ENCODE data around the gene GSG1L.

Gene GSG1L

GRCh38 chr16:28090646-28091377, 27.3 kb upstream of the GSG1L start:
- DNase-seq, result no peak

GRCh38 chr16:28089992-28090365, 26.5 kb upstream of the GSG1L start:
- no peak for DNase-seq

- DNase-seq, result no peak
Observed at GRCh38 chr16:28089205-28089991, 25.9 kb upstream of the GSG1L start.

GRCh38 chr16:28087675-28088300, 24.3 kb upstream of the GSG1L start:
- DNase-seq, result no peak

- no peak for DNase-seq
Observed at GRCh38 chr16:28087140-28087660, 23.7 kb upstream of the GSG1L start.

DNA sequence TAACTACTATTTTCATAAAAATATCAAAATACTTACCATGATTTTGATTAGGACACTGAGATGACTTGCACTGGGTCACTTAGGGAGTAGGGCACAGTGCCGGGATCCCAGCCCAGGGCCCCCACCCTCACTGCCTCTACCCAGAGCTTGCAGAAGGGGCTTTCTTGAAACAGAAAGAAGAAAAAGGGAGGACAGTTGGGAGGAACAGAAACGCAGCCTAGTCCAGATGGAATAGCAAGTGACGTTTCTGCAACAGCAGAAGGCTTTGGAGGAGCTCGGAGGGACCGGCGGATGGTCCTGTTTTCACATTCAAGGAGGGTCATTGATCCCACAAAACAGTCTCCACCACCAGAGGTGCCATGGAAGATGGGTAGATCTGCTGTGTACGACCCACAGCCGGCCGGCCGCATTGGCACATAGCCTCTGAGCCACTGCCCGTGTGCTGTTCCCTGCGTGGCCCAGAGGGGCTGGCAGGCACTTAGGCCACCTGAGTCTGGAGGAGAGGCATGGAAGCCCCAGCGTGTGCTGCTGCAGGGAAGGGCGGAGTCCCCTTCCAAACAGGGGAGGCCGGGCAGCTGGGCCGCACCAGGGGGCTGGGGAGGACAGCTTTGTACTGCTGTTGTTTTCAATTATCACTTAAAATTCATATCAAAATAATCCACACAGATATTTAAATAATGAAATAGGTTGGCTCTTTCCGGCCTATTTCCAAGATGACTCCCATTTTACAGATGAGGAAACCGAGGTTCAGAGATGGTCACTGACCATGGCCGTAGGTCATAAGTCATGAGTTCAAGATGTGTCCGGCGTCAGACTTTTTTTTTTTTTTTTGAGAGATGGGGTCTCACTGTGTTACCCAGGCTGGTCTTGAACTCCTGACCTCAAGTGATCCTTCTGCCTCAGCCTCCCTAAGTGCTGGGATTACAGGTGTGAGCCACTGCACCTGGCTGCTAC, 22.9 kb upstream of the GSG1L start:
- no peak for DNase-seq

- DNase-seq, result no peak
Observed at GRCh38 chr16:28085389-28086171, 22.1 kb upstream of the GSG1L start.

DNA sequence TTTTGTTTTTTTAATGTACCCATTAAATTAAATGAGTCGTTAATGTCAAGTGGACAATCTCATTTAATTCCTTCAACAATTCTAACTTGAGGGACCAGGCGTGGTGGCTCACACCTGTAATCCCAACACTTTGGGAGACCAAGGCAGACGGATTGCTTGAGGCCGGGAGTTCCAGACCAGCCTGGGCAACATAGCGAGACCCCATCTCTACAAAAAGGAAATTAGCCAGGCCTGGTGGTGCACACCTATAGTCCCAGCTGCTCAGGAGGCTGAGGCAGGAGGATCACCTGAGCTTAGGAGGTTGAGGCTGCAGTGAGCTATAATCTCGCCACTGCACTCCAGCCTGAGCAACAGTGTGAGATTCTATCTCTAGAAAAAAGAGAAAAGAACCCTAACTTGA, 20.7 kb upstream of the GSG1L start:
- DNase-seq, result no peak

DNA sequence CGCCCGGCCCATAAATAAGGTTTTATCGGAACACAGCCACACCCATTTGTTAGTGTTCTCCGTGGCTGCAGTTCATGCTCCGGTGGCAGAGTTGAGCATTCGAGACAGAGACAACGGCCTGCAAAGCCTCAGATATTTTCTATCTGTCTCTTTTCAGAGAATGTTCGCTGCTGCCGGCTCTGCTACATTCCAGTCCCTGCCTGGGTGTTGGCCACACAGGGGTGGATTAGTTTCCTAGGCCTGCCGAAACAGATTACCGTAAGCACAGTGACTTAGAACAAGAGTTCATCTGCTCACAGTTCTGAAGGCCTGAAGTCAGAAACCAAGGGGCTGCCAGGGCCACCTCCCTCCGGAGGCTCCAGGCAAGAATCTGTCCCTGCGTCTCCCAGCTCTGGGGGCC, 19.1 kb upstream of the GSG1L start:
- DNase-seq, result no peak

- no peak for DNase-seq
Observed at GRCh38 chr16:28081391-28081968, 18.0 kb upstream of the GSG1L start.

DNA sequence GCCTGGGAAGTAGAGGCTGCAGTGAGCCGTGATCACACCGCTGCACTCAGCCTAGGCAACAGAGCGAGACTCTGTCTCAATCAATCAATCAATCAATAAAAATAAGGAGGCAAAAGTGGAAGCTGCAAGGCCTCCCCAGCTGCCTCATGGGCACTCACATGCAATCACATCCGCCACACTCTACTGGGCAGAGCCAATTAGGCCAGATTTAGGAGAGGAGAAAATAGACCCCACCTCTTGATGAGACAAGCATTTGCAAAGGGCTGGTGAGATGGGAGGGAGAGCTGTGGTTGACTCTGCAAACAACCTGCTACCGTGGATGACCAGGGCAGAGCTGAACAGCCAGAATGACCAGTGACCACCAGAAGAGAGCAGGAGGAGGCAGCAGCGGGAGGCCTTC, 14.7 kb upstream of the GSG1L start:
- no peak for DNase-seq

DNA sequence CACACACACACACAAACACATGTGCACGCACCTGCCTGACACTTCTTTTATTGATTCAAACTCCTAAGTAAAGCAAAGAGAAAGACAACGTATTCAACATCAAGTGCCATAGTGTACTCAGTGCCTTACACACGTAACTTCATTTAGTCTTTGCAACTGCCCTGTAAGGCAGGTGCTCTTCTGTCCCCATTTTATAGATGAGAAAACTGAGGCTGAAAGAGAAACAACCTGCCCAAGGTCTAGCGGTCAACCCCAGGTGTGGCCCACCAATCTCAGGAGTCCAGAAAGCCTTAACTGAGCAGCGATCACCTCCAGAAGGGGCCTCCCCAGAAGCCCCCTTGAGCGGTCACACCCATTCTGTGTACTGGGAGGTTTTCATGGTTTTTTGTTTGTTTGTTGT, 10.3 kb upstream of the GSG1L start:
- no peak for DNase-seq

- no peak for DNase-seq
Observed at GRCh38 chr16:28072087-28072486, 8.6 kb upstream of the GSG1L start.

DNA sequence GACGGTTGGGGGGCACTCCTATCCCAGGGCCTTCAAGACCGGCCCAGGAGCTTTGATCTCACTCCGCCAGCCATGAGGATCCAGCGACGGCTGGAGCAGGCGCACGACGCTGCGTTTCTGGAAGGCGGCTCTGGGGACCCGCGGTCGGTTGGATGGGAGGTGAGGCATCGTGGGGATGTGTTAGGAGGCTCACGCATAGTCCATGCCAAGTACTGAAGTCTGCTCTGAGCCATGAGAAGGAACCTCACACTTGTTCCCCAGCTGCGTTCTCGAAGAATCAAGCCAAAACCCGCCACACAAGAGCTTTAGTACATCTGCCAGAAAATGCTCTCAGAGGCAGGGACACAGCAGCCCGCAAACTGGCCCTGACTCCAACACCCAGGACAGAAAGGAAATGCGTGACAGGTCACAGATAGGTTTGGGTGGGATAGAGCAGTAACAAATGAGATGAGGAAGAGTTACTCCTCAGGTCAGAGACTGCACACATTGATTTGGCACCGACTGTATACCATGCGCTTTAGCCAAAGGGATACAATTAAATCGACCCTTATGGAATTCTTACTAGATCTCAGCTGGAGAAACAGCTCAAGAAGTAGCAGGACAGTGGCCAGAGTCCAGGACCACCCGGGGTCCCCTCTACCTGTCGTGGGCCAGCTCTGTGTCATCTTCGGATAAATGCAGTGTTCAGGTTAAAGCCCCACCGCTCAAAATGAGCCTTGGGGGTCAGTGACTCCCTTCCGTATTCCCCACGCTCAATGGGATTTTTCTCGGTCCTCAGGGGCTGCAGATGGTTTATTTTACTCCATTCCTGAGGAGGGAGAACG, 6.7 kb upstream of the GSG1L start:
- no peak for DNase-seq

DNA sequence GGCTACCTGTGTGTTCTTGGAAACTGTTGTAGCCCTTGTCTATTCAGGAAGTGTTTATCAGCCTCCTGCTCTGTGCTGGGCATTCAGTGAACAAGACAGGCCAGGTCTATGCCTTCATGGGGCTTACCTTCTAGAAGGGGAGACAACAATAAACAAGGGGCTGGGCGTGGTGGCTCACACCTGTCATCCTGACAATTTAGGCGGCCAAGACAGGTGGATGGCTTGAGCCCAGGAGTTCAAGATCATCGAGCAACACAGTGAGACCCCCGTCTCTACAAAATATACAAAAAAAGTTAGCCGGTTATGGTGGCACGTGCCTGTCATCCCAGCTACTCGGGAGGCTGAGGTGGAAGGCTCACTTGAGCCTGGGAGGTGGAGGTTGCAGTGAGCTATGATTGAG, 5.5 kb upstream of the GSG1L start:
- no peak for DNase-seq

GRCh38 chr16:28067604-28068379, 4.3 kb upstream of the GSG1L start:
- no peak for DNase-seq

- no peak for DNase-seq
Observed at GRCh38 chr16:28064706-28065249, 1.3 kb upstream of the GSG1L start.

DNA sequence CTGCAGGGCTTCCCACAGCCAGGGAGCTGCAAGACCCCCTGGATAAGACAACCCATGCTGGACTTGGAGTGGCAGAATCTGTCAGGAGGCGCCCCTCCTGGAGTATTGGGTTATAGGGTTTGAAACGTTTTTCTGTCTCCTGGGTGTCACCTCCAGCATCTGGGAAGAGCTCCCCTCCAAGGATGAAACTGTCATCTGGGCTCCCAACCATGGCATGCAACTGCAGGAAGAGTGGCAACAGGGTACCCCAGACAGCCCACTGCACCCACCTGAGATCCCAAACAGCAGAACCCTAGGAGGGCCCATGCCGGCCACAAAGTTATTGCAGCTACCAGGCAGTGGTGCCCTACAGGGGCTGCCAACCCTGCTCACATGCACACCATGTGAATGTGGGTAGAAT, 636 bp upstream of the GSG1L start:
- no peak for DNase-seq

DNA sequence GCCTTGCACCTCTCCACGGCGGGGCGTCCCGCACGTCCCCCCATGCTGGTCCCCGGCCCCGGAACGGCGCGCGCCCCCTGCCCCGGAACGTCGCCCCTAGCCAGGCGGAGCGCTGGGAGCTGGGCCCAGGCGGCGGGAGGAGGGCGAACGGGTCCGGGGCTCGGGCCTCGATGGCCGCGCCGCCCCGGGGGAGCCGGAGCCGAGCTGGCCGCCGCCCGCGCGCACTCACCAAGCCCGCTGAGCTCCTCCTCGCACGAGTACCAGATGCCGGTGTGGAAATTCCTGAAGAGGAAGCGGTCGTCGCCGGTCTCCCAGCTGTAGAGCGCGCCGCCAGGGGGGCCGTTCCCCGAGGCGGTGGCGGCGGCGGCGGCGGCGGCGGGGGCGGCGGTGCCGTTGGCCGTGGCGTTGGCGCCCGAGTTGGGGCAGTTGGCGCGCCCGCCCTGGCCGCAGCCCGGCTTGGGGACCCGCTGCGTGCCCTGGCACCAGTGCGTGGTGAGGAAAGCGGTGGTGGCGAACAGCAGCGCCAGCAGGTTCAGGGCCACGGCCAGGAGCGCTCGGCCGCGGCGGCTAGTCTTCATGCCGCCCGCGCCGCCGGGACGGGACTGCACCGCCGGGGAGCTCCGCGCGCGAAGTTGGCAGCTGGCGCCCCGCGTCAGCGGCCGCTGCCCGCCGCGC, 530 bp downstream of the GSG1L start:
- DNase-seq, result peak; percentile 11
